HepG2 (cell line): ENCODE results near the gene TMEM266. TPM values are rescaled to one million over a fixed set of nuclear protein-coding genes. Genes with fewer than 3 reads are reported as not detected.

Experiments
- CERS6 ChIP-seq: sonication (generic); formaldehyde crosslinking; IDR thresholded peaks from 2 replicates; pipeline ENCODE4 v1.5.0; 2020; ENCODE audit warnings: missing genetic modification reagents
- HNRNPK ChIP-seq: fragments of 200-400 bp; formaldehyde crosslinking; IDR thresholded peaks from 2 replicates; pipeline ENCODE4 v1.6.1; 2018; ENCODE audit warnings: low read length, low read depth, moderate library complexity, mild to moderate bottlenecking; ENCODE audit not compliant: poor library complexity, severe bottlenecking
- KAT7 ChIP-seq: IDR thresholded peaks from 2 replicates; pipeline ENCODE4 v1.6.1; 2018; ENCODE audit warnings: borderline replicate concordance, missing compliant biosample characterization
- PHF20 ChIP-seq: sonication (generic); formaldehyde crosslinking; IDR thresholded peaks from 2 replicates; pipeline ENCODE4 v1.5.0; 2020; ENCODE audit warnings: mild to moderate bottlenecking, missing genetic modification reagents
- SETDB1 ChIP-seq: sonication (generic); formaldehyde crosslinking; IDR thresholded peaks from 2 replicates; pipeline ENCODE4 v1.5.1; 2020; ENCODE audit warnings: missing genetic modification reagents, mild to moderate bottlenecking, borderline replicate concordance
- SP1 ChIP-seq, 2 experiments: fragments of 450-650 bp in 1 of 2; sonication (generic) in 1 of 2; formaldehyde crosslinking in 1 of 2; IDR thresholded peaks; 2 replicates each; pipeline versions ENCODE4 v1.4.0 to v1.6.1; 2016 to 2020; ENCODE audit warnings: missing genetic modification reagents in 1 of 2
- TAF15 ChIP-seq: fragments of 200-400 bp; formaldehyde crosslinking; IDR thresholded peaks from one replicate; pipeline ENCODE4 v1.6.1; 2018; ENCODE audit warnings: mild to moderate bottlenecking, low read depth, low read length; ENCODE audit not compliant: poor library complexity, severe bottlenecking
- XRCC5 ChIP-seq: fragments of 200-400 bp; formaldehyde crosslinking; optimal IDR thresholded peaks from 2 replicates; pipeline ENCODE3; 2017; ENCODE audit warnings: mild to moderate bottlenecking, low read length
- ZMYM4 ChIP-seq: sonication (generic); formaldehyde crosslinking; IDR thresholded peaks from 2 replicates; pipeline ENCODE4 v1.8.1; 2023; ENCODE audit warnings: mild to moderate bottlenecking, missing genetic modification reagents
- ZNF142 ChIP-seq: sonication (generic); formaldehyde crosslinking; IDR thresholded peaks from 2 replicates; pipeline ENCODE4 v1.4.0; 2020; ENCODE audit warnings: missing genetic modification reagents
- ZNF557 ChIP-seq: sonication (generic); formaldehyde crosslinking; IDR thresholded peaks from 2 replicates; pipeline ENCODE4 v1.4.0; 2020; ENCODE audit warnings: missing genetic modification reagents
- ZNF614 ChIP-seq: IDR thresholded peaks from 2 replicates; pipeline ENCODE4 v1.6.1; 2018; ENCODE audit warnings: missing biosample characterization, missing genetic modification reagents, inconsistent platforms, borderline replicate concordance
- polyA plus RNA-seq, 8 experiments: library from polyadenylated mRNA; depleted of rRNA in 3 of 8; stranded (reverse) in 7 of 8; unstranded in 1 of 8; fragments of >200 nt; fragmentation: Illumina TruSeq in 4 of 8; extraction: Trizol in 4 of 8; gene quantifications; 2 replicates each; pipeline versions ENCODE4 v1.2.1 to v1.2.3, GENCODE V29; 2011 to 2016; ENCODE audit warnings: low read depth in 4 of 8, missing spikeins in 1 of 8, mixed read lengths in 1 of 8; ENCODE audit not compliant: insufficient read depth in 1 of 8
- total RNA-seq, 5 experiments: library from RNA; depleted of rRNA; stranded (reverse); fragments of >200 nt; fragmentation: Illumina TruSeq; extraction: Trizol; gene quantifications; 2 replicates each; pipeline ENCODE4 v1.2.3, GENCODE V29; 2016; ENCODE audit warnings: low read depth in 1 of 5
- TF ChIP-seq, protein P1 (sequence below): sonication (generic); formaldehyde crosslinking; IDR thresholded peaks from 2 replicates; pipeline ENCODE4 v1.9.0; 2021; ENCODE audit warnings: mild to moderate bottlenecking, missing genetic modification reagents

TMEM266 gene
- total and polyA plus RNA-seq, 2 of the 13 experiments (the other 11 are each of a cell fraction or from before 2014, with no cell fraction given) = 0.04 TPM; not detected in 1

DNA sequence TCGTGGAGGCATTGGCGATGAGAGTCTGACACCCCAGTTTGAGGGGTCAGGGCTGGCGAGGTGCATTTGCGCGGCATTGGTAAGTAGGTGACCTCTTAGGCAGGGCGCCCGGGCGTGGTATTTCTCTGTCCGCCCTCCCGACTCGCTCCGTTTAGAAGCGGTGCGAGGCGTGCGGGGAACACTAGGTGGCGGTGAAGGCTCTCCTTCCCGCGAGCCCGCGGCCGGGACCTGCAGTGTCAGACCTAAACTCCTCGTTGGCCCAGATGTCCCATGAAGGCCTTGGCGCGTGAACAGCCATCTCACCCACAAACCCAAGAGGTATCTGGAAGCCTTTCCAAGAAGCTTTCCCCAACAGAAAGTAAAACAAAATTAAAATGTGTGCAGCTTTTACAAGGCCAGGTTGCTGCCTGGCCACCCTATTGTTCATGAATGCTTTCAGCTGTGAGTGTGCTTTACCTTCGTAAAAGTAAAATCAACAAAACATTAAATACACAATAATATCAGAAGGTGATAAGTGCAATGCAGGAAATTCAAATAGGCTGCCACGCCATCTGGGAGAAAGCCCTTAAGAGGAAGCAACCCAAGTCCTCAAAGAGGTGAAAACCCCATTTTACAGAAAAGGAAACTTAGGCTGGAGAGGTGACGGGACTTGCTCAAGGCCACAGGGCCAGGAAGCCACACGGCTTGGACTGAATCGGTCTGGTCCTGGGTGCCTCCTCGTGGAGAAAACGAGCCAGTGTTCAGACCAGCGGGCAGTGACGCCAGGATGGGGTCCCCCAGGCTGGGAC is 131.2 kb downstream of the TMEM266 start (continued):
- TF ChIP-seq CERS6 (CRISPR knock-in tag) (no peak), XRCC5 (peak; percentile 88), KAT7 (CRISPR knock-in tag) (peak; percentile 43; the same call in 1 of the 2 replicates), ZNF142 (CRISPR knock-in tag) (peak; percentile 98), ZNF614 (CRISPR knock-in tag) (no peak), ZMYM4 (CRISPR knock-in tag) (no peak), HNRNPK (no peak), SETDB1 (CRISPR knock-in tag) (no peak), SP1 (IDR thresholded peaks at IDR 0.05) (no peak), SP1 (CRISPR knock-in tag; IDR thresholded peaks at IDR 0.05) (no peak), TAF15 (no peak), ZNF557 (CRISPR knock-in tag) (no peak), PHF20 (CRISPR knock-in tag) (no peak)
- TF ChIP-seq, protein P1, sequence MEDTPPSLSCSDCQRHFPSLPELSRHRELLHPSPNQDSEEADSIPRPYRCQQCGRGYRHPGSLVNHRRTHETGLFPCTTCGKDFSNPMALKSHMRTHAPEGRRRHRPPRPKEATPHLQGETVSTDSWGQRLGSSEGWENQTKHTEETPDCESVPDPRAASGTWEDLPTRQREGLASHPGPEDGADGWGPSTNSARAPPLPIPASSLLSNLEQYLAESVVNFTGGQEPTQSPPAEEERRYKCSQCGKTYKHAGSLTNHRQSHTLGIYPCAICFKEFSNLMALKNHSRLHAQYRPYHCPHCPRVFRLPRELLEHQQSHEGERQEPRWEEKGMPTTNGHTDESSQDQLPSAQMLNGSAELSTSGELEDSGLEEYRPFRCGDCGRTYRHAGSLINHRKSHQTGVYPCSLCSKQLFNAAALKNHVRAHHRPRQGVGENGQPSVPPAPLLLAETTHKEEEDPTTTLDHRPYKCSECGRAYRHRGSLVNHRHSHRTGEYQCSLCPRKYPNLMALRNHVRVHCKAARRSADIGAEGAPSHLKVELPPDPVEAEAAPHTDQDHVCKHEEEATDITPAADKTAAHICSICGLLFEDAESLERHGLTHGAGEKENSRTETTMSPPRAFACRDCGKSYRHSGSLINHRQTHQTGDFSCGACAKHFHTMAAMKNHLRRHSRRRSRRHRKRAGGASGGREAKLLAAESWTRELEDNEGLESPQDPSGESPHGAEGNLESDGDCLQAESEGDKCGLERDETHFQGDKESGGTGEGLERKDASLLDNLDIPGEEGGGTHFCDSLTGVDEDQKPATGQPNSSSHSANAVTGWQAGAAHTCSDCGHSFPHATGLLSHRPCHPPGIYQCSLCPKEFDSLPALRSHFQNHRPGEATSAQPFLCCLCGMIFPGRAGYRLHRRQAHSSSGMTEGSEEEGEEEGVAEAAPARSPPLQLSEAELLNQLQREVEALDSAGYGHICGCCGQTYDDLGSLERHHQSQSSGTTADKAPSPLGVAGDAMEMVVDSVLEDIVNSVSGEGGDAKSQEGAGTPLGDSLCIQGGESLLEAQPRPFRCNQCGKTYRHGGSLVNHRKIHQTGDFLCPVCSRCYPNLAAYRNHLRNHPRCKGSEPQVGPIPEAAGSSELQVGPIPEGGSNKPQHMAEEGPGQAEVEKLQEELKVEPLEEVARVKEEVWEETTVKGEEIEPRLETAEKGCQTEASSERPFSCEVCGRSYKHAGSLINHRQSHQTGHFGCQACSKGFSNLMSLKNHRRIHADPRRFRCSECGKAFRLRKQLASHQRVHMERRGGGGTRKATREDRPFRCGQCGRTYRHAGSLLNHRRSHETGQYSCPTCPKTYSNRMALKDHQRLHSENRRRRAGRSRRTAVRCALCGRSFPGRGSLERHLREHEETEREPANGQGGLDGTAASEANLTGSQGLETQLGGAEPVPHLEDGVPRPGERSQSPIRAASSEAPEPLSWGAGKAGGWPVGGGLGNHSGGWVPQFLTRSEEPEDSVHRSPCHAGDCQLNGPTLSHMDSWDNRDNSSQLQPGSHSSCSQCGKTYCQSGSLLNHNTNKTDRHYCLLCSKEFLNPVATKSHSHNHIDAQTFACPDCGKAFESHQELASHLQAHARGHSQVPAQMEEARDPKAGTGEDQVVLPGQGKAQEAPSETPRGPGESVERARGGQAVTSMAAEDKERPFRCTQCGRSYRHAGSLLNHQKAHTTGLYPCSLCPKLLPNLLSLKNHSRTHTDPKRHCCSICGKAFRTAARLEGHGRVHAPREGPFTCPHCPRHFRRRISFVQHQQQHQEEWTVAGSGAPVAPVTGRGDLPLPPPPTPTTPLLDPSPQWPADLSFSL (CRISPR knock-in tag) = no peak
